Measurements from ENCODE around the gene CDC42EP3.

Gene CDC42EP3, protein sequence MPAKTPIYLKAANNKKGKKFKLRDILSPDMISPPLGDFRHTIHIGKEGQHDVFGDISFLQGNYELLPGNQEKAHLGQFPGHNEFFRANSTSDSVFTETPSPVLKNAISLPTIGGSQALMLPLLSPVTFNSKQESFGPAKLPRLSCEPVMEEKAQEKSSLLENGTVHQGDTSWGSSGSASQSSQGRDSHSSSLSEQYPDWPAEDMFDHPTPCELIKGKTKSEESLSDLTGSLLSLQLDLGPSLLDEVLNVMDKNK

DNA sequence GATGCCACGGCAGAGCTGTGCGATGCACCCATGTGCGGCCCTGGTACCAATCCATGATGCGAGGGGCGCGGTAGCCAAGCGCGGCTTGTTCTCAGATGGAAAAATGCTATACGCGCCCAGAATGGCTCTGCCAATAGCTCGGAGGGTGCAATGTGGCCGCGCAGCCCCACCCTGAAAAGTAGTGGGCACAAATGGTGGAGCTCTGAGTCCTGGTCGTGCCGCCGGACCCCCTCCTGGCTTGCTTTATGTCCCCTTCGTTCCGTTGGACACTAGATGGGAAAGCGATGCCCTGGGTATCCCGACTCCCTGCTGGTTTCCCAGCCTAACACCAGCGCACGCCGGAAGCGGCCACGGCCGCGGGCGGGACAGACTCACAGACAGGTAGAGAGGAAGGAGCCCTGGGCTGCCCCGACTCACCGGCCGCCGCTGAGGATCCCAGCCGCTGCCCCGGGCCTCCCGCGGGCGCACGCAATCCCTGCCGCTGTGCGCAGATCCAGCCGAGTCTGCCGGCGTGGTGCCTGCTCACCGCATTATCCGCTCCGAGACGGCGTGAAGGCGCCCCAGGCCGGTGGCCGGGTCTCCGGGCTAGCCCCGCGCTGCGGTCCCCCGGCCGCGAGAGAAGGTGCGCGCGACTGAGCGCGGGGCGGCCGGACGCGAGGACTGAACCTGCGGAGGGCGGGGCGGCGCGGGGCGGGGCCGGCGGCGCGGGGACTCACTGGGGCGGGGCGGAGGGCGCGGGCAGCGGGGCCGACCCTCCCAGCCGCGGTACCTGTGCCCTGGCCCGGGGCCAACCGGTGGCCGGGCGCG is at the start of gene CDC42EP3:
Gene CDC42EP3, minus strand, starts transcription at position 634 of the 807 bp plus-strand sequence. CDS start 25,055 bp downstream, outside the sequence.
- DNase-seq: peak; percentile 55

DNA sequence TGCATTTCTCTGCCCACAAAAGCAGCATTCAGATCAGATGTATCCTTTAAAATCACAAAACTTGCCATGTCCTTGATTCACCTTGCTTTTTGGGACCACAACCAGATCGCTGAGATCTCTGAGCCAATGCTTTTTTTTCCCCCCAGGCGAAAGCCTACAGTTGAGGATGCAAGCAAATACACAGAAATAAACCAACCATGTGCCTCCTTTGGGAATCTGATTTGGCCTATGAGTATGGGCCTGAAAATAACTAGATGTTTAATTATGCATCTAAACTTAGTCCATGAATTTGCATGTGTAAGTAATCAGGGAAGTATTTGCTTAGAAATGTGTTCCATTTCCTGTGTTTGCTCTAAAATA is 49.7 kb upstream of the CDC42EP3 start:
- no peak for DNase-seq

GRCh38 chr2:37720533-37721200 is 49.2 kb upstream of the CDC42EP3 start:
- DNase-seq: no peak

GRCh38 chr2:37718515-37719161 is 47.2 kb upstream of the CDC42EP3 start:
- DNase-seq: no peak

DNA sequence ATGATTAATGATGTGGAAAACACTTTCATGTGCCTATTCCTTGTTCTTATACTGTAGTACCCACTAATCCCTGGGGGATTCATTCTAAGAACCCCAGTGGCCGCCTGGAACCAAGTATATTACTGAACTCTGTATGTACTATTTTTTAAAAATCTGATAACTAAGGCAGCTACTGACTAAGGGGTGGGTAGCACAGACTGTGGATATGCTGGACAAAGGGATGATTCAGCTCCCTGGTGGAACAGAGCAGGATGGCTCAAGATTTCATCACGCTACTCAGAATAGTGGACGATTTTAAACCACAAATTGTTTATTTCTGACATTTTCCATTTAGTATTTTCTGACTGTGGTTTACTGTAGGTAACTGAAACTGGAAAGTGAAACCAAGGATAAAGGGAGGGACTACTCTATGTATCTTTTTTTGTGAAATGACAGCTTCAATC is 41.8 kb upstream of the CDC42EP3 start:
- no peak for DNase-seq

DNA sequence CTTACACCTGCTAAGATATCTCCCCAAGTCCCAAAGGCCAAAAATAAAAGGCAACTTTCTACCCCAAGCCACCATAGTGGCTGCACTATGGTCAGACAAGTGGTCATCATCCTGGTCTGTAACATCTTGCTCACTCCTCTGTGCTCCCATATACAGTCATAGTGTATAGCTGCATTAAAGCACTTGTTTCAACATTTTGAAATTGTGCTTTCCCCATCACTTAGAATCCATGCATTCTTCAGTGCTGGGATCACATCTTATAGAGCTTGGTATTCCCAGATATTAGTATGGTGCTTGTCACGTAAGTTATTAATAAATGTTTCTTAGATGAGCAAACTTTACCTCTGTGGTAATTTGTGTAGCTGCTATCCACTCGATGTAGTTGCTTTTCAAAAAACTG is 40.4 kb upstream of the CDC42EP3 start:
- DNase-seq: no peak

DNA sequence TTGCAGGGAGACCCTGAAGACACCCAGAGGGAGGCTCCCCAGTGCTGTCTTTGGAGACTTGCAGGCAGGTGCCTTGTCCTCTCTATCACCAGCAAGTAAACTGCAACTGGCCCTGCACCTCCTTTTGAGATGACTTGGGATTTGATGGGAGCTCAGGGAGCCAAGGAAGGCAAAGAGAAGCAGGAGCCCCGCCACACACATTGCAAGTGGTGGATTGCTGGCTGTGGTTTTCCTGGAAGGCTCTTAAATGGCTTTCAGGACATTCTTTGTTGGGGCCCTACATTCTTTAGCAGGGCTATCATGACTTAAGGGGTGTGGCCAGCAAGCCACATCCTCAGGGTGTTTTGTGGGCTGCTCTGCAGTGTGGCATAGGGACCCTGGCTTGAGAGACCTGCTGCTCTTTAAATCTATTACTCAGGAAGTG is 39.9 kb upstream of the CDC42EP3 start:
- DNase-seq: no peak

DNA sequence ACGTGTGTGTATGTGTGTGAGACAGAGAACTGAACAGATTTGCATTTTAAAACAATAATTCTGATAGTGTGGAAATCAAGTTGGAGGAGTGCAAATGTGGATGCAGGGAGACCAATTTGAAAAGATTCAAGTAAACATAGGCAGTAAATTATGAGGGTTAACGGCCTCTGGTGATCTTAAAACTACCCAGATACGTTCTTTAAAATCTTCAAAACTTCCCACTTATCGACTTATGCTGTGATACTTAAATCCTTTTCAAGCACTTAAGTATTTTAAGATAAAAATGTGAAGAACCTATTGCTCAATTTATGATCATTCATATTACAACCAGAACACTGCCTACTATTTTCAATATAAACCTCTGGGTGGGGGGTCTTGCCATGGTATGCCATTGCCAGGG is 37.7 kb upstream of the CDC42EP3 start:
- DNase-seq: no peak

DNA sequence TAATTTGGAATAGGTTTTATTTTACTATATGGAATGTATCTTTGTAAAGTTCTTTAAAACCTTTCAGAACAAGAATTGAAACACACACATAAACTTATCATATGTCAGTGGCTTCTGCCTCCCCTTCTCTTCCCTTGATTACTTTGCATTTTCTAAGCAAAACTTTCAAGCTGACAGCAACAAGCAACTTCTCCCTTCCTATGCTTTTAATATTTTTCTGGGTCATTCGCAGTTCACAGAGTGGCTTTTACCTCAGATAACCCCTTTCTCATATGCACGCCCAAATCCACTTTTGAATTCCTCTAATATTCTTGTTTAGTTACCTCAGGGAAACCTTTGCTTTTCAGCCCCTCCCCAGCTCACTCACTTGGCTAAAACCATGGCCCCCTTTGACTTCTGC is 36.7 kb upstream of the CDC42EP3 start:
- DNase-seq: no peak

DNA sequence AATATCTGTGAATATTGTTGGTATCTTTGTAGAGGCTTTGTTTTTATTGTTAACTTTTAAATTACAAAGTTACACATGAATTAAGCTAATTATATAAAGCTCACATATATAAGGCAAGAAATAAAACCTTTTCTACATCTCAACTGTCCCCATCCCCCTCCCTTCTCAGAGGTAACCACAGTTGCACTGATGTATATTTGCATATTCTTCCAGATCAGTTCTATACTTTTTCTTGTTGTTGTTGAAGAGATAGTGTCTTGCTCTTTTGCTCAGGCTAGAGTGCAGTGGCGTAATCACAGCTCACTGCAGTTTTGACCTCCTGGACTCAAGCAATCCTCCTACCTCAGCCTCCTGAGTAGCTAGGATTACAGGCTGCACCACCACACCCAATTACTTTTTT is 36.0 kb upstream of the CDC42EP3 start:
- no peak for DNase-seq

DNA sequence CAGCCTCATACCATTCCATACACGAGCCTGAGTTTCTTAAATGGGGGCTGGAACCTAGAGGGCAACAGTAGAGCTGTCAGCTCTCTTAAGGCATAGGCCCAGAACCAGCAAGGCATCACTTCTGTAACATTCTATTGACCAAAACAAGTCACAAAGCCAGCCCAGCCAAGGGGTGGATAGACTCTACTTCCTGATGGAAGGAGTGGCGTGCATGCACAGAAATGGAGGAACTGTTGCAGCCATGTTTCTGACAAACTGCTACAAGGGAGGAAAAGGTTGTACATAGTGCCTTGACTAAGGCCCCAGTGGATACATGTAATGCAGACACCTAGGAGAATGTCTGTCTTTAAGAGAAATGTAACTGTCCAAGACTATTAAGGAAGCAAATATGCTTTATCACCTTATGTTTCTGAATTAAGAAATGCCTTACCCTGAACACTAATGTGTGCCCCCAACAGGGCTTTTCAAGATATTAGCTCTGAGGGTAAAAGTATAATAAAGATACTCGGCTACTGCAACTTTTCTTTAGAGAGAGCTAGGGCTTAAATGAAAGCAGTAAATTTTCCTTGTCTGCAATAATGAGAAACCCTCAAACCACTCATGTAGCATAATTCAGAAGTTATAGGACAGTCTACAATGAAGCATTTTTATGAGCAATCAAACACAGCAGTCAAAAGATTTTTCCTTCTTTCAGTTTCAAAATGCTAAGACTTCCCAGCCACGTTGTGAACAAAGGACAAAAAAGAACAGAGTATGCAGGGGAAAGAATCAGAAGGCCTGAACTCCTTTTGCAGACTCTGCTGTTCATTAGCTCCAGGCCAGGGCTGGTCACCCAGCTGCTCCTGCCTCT is 35.1 kb upstream of the CDC42EP3 start:
- DNase-seq: no peak

DNA sequence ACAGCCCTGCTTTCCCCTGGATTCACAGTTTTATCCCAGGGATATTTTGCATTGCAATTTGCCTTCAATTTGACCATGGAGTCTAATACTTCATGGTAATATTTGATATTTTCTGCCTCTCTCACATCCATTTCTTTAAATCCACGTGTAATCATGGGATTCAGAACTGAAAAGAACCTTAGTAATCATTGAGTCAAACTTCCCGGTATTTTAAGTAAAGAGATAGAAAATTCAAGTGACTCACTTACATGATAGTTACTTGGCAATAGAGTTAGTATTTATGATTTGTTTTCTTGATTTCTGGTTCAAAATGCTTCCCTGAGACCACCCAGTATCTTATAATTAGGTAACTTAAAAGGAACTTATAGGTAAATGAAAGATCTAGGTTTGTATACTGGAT is 33.7 kb upstream of the CDC42EP3 start:
- DNase-seq: no peak

DNA sequence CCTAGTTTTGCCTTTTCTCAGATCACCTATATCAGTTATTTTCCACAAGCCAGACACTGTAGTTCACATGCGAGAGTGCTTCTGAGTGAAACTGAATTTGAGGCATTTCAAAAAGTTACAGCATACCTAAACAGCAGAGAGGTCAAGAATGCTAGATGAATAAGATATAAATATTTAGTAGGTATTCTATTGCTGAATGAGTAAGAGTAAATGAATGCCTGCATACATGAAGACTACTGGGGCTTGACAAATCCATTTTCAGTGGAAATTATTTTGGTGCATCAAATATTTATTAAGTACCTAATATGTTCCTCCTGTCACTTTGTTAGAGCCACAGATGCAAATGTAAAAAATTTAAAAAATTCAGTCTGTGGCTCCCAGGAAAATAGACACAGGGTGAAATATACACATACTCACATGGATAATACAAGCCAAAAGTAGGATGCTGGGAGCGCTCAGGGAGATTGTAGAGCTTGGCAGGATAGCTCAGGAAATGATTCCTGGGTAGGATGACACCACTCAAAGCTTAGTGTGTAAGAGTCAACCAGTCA is 27.6 kb upstream of the CDC42EP3 start:
- DNase-seq: no peak

- no peak for DNase-seq
Measured at GRCh38 chr2:37695336-37695735, 23.9 kb upstream of the CDC42EP3 start.

DNA sequence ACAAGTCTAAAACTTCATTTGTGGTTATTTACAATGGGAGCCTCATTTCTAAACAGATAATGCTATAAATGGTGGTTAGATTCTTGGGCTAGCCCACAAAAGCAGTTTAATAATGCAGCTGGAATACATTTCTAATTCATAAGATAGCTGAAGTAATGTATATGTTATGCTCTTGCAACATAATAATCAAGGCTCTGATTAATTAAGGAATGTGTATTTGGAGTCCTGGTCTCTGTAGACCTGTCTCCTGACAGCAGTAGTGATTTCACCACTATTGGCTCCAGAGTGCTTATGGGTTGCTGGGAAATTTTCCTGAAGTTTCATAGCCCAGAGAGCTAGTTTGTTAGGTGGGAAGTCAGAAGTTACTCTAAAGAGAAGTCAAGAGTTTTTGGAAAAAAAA is 21.3 kb upstream of the CDC42EP3 start:
- DNase-seq: no peak

GRCh38 chr2:37689751-37690150 is 18.3 kb upstream of the CDC42EP3 start:
- DNase-seq: no peak

DNA sequence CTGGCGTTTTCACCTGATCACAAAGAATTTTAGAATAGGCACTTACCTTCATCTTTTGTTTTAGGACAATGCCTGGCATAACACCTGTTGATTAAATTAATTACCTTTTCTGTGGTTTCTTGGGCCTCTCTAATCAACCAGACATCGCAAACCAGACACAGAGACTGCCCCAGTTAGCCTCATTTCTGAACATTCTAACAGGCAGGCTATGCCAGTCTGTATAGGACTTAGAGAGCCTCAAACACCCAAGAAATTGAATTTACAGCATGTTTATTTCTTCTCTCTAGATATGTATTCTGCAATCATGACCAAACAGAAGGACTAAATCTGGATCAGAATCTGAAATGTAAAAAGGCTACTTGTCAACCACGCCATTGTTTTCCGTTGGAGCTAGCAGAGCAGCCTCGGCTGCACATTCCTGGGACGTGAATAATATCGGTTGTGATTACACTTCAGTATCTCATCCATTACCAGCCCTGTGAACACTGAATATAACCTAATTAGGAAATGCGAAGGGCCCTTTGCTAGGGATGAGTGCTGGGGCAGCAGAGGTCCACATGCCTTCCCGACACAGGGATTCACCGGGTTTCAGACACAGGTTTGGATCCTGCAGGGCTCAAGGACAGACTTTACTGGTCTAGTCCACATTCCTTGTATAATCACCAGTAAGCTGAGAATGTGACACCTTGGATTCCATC is 17.5 kb upstream of the CDC42EP3 start:
- no peak for DNase-seq

DNA sequence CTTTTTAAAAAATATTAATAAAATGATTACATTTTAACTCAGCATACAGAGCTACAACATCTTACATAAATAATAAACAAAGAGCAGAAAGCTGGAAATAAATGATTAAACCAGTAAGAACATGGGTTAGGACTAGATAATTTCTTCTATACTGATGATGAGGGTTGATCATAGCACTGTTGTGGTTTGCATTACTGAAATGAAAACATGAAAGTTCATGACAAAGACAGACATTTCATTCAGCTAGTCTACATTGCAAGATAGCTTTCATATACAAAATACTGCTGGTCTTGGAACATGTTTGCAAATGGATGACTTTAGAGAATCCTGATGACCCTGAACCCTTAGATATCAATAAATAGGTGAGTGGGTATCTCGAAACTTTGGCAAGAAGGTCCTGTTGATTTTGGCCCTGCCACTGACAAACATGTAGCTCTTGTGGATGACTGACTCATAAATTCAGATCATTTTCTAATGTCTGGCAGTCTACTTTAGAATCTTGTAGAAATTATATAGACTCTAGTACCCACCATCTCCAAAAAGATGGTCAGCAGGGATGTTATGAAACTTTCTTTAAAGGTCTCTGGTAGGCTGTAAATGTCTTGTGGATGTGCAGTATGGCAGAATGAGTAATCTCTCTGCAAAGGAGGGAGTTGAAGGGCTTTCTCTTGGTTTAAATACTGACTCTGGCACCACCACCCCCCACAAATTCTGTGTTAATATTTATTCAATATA is 15.5 kb upstream of the CDC42EP3 start:
- DNase-seq: no peak

DNA sequence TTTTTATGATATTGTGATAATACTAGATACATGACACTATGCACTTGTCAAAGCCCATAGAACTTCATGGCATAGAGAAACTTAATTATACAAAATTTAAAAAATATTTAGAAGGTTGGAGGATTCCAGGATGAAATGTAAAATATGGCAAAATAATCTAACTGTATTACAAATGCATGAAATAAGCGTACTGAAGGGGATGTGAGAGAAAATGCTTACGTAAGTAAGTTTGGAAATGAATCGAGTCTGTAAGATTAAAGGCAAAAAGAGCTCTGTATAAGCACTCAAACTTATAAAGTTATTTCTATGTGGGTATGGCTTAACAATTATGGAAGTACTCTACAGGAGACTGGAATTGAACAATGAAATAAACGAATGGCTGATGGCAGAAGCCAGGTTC is 13.4 kb upstream of the CDC42EP3 start:
- DNase-seq: no peak

GRCh38 chr2:37683921-37684780 is 12.7 kb upstream of the CDC42EP3 start:
- DNase-seq: no peak
